Activated CD4-positive, alpha-beta T cell treated with anti-CD3 and anti-CD28 coated beads, Interleukin-2, amount 50 U/mL, for 4 hours (primary cell): Measurements from ENCODE around the gene HSPA9.

Source experiments
- DNase-seq, 2 experiments: peaks; one replicate each; pipeline ENCODE4 v3.0.0-alpha.2; 2020

HSPA9 gene

GRCh38 chr5:138594305-138595058 lies 19.3 kb upstream of the HSPA9 start:
- DNase-seq, result no peak

GRCh38 chr5:138588013-138588788 lies 13.0 kb upstream of the HSPA9 start:
- no peak for DNase-seq

DNA sequence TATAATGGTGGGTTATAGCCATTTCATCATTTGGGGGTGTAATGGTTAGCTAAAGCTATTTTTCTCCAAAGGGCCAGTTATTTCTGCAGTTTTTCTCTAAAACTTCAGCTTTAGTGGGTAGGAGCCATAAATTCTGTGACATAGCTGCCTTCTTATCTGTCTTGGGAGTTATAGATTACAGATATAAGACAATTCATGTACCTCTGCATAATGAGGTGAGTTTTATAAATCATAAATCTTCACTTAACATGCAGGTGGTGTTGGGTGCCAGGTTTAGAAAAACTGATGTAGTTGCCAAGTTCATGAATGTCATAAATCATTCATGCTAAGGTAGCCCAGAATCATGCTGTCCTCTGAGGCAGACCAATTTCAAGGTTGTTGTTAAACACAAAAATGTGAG lies 10.0 kb upstream of the HSPA9 start:
- DNase-seq, result no peak

DNA sequence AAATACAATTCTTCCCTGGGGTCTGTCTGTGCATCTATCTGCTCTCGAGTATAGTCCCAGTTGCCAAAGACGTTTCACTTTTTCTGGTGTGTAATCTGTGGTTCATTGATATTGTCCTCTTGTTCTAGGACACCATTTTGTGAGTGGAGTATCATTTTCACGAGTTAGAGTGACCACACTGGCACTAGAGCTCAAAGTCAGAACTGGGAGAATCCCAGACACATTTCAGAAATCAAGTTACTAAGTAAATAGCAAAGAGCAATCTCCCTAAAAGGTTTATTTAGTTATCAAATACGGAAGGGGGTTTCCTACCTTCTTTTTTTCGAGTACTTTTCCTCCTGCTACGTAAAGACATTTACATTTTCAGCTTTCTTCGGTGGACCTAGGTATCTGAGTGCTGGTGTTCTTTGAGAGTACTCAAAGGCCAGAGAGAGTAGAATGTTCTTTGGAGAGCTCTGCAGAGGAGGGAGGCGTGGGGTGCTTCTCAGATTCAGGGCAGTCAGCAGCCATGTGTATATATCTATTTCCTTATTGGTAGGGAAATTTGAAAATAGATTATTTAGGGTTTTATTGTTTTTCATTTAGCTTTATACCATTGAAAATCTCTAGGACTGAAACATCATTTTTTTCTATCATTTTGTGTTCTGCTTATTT lies 8.9 kb upstream of the HSPA9 start:
- DNase-seq, result no peak

- DNase-seq, result no peak
Observed at GRCh38 chr5:138582959-138583358, 7.8 kb upstream of the HSPA9 start.

DNA sequence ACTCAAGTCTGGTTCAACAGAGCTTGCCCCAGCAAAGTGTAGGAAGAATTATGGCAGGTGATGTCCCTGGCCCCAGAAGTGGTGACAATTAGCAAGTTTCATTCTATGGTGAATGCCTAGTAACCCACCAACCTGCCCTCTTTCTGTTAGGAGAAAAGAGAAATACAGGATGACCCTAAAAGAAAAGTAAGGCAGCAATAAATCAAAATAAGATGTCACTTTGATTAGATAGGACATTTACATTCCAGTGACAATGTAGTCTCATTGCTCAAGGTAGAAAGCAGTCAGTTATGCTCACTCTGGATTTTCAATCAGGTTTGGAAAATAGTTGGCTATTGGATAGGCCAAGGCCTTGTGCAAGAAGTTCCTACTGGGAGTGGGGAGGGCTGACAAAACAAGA lies 5.6 kb upstream of the HSPA9 start:
- DNase-seq, result no peak

GRCh38 chr5:138580001-138580400 lies 4.8 kb upstream of the HSPA9 start:
- DNase-seq, result no peak

- no peak for DNase-seq
Observed at GRCh38 chr5:138579517-138579863, 4.3 kb upstream of the HSPA9 start.

- DNase-seq, result no peak
Observed at GRCh38 chr5:138577452-138577851, 2.3 kb upstream of the HSPA9 start.

GRCh38 chr5:138574744-138575193 lies 432 bp downstream of the HSPA9 start:
- DNase-seq, result no peak

- no peak for DNase-seq
Observed at GRCh38 chr5:138573949-138574670, 1.1 kb downstream of the HSPA9 start.

DNA sequence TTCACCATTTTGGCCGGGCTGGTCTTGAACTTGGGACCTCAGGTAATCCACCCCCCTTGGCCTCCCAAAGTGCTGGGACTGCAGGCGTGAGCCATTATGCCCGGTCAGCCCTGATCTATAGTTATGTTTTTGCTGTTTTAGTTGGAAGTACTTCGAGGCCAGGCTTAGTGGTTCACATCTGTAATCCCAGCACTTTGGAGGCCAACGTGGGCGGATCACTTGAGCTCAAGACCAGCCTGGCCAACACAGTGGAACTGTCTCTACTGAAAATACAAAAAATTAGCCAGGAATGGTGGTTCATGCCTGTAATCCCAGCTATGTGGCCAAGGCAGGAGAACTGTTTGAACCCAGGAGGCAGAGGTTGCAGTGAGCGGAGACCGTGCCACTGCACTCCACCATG lies 2.0 kb downstream of the HSPA9 start:
- DNase-seq, result no peak

GRCh38 chr5:138570871-138571270 lies 4.3 kb downstream of the HSPA9 start:
- DNase-seq, result no peak

- DNase-seq, result no peak
Observed at GRCh38 chr5:138569782-138570181, 5.4 kb downstream of the HSPA9 start.

GRCh38 chr5:138568061-138568824 lies 7.0 kb downstream of the HSPA9 start:
- no peak for DNase-seq

DNA sequence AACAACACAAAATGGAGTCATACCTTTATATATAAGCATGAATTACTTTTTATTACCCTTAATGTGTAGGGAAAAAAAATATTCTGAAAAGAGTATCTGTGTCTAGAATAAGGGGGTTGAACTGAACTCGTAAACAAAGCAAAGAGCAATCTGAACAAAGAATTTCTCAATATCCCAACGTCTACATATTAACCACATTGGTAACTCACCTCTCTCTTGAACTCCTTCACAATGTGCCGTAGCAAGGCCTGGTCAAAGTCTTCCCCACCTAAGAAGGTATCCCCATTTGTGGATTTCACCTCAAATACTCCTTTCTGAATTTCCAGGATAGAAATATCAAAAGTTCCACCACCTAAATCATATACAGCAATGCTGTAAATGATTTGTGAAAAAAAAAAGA lies 8.4 kb downstream of the HSPA9 start:
- no peak for DNase-seq

DNA sequence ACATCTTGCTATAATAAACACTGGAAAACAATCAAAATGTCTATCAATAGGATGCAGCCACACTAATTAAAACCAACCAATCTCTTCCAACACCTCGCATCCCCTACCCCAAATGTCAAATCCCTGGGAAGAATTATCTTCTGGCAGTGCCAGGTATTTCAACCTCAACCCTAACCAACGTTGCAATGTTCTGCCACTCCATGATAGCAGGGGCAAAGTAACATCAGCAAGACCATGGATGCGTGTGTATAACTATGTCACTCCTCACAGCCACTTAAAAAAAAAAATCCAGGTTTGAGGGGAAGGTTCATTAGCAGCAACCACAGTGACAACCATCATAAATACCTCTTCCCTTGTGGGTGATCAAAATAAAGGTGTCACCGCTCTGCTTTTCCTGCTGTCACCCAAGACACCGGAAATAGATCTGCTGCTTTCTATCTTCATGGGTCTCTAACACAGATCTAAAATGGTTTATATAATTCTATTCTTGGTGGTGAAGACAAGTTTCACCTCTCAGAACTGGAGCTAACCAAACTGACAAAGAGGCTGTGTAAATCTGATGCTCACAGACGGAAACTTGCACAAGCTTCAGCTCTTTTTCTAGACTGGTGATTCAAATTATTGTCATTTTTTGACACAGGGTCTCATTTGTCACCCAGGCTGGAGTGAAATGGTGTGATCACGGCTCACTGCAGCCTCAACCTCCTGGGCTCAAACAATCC lies 9.9 kb downstream of the HSPA9 start:
- no peak for DNase-seq

- DNase-seq, result no peak
Observed at GRCh38 chr5:138564242-138564641, 11.0 kb downstream of the HSPA9 start.

DNA sequence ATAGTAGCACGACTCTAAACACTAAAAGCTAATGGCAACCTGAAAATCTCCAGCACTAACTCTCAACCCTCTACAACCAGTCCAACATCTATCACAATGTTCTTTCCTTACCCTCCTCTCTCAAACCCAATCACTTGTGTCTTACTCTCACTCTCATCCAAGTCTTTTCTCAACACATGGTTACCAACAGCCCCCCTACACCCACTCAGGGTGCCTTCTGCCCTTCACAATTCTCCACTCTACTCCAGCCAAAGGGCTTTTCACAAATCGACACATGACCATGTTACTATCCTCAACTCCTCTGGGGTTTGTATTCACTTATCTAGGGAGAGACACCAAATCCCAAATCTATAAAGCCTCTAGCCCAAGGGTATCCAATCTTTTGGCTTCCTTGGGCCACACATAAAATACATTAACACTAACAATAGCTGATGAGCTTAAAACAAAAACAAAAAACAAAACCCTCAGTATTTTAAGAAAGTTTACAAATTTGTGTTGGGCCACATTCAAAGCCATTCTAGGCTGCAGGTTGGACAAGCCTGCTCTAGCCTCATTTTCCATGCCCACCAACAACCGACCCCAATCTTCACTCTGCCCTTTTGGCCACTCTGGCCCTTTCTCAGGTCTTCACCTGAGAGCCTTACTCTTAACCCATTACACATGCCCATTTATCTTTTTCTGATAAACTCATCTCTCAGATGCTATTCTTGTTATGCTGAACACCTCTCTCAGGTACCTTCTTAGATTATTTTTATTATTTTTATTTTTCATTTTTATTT lies 11.7 kb downstream of the HSPA9 start:
- DNase-seq, result no peak

- no peak for DNase-seq
Observed at GRCh38 chr5:138560971-138561370, 14.2 kb downstream of the HSPA9 start.

- DNase-seq, result no peak
Observed at GRCh38 chr5:138559937-138560336, 15.3 kb downstream of the HSPA9 start.
